A172 (cell line): ENCODE results near the gene MRAS. TPM values are rescaled to one million over a fixed set of nuclear protein-coding genes. Genes with fewer than 3 reads are reported as not detected.

Experiments
- DNase-seq: peaks from one replicate; pipeline ENCODE4 v3.0.0-alpha.2; 2015; ENCODE audit warnings: low spot score
- total RNA-seq: library from RNA; depleted of rRNA; stranded (reverse); fragments of >200 nt; shearing (Covaris generic); gene quantifications from 2 replicates; pipeline ENCODE4 v1.2.3, GENCODE V29; 2014

MRAS gene
- total RNA-seq, 1 experiment from 2014 or later: 72.2 TPM

- DNase-seq: no peak
Measured at GRCh38 chr3:138340511-138340910, 7.9 kb upstream of the MRAS start.

GRCh38 chr3:138344754-138345153 is 3.6 kb upstream of the MRAS start:
- no peak for DNase-seq

- DNase-seq: no peak
Measured at GRCh38 chr3:138348754-138349739, 668 bp downstream of the MRAS start.

GRCh38 chr3:138349926-138350665 is 1.7 kb downstream of the MRAS start:
- no peak for DNase-seq

GRCh38 chr3:138351151-138351550 is 2.8 kb downstream of the MRAS start:
- no peak for DNase-seq

GRCh38 chr3:138351916-138352550 is 3.7 kb downstream of the MRAS start:
- no peak for DNase-seq

GRCh38 chr3:138354376-138354775 is 6.0 kb downstream of the MRAS start:
- no peak for DNase-seq

- DNase-seq: no peak
Measured at GRCh38 chr3:138355071-138355470, 6.7 kb downstream of the MRAS start.

- DNase-seq: no peak
Measured at GRCh38 chr3:138356730-138357405, 8.5 kb downstream of the MRAS start.

- no peak for DNase-seq
Measured at GRCh38 chr3:138359148-138359918, 11.0 kb downstream of the MRAS start.

GRCh38 chr3:138359919-138360868 is 11.8 kb downstream of the MRAS start:
- DNase-seq: no peak

GRCh38 chr3:138360869-138361525 is 12.6 kb downstream of the MRAS start:
- no peak for DNase-seq

- no peak for DNase-seq
Measured at GRCh38 chr3:138361561-138361971, 13.2 kb downstream of the MRAS start.

GRCh38 chr3:138362538-138362937 is 14.2 kb downstream of the MRAS start:
- DNase-seq: no peak

GRCh38 chr3:138363322-138363721 is 14.9 kb downstream of the MRAS start:
- DNase-seq: no peak

- DNase-seq: no peak
Measured at GRCh38 chr3:138364356-138365252, 16.2 kb downstream of the MRAS start.

GRCh38 chr3:138365253-138365555 is 16.8 kb downstream of the MRAS start:
- no peak for DNase-seq

- no peak for DNase-seq
Measured at GRCh38 chr3:138366006-138366759, 17.8 kb downstream of the MRAS start.
